HepG2 (cell line): ENCODE measurements around the gene NBEAL2. TPM values are rescaled to one million over a fixed set of nuclear protein-coding genes. Genes with fewer than 3 reads are reported as not detected.

Experiments
- ETV5 ChIP-seq: IDR thresholded peaks from 2 replicates; pipeline ENCODE4 v1.6.1; 2018; ENCODE audit warnings: missing biosample characterization, missing genetic modification reagents, inconsistent platforms, borderline replicate concordance
- PAXIP1 ChIP-seq: sonication (generic); formaldehyde crosslinking; conservative IDR thresholded peaks from 2 replicates; pipeline ENCODE4 v1.4.0; 2020; ENCODE audit warnings: mild to moderate bottlenecking, missing genetic modification reagents, moderate library complexity
- RBM22 ChIP-seq: fragments of 200-400 bp; formaldehyde crosslinking; optimal IDR thresholded peaks from 2 replicates; pipeline ENCODE3; 2017; ENCODE audit warnings: mild to moderate bottlenecking, low read length, moderate library complexity
- RERE ChIP-seq: IDR thresholded peaks from 2 replicates; pipeline ENCODE4 v1.6.1; 2016; ENCODE audit warnings: low read depth, missing genetic modification reagents, missing compliant biosample characterization
- RXRB ChIP-seq: IDR thresholded peaks from 2 replicates; pipeline ENCODE4 v1.6.1; 2016; ENCODE audit warnings: borderline replicate concordance, missing genetic modification reagents, missing compliant biosample characterization
- TCF12 ChIP-seq, 2 experiments: fragments of 450-650 bp in 1 of 2; sonication (generic) in 1 of 2; formaldehyde crosslinking in 1 of 2; IDR thresholded peaks; 2 replicates each; pipeline versions ENCODE4 v1.6.1 to v1.8.0; 2017 to 2022; ENCODE audit warnings: antibody characterized with exemption in 1 of 2, mild to moderate bottlenecking in 1 of 2, missing genetic modification reagents in 1 of 2, moderate library complexity in 1 of 2
- U2AF1 ChIP-seq: fragments of 200-400 bp; formaldehyde crosslinking; optimal IDR thresholded peaks from 2 replicates; pipeline ENCODE3; 2017; ENCODE audit warnings: mild to moderate bottlenecking, low read depth, low read length
- ZHX1 ChIP-seq: sonication (generic); formaldehyde crosslinking; IDR thresholded peaks from 2 replicates; pipeline ENCODE4 v1.8.1; 2022; ENCODE audit warnings: low read depth, mild to moderate bottlenecking, missing genetic modification reagents
- ZNF253 ChIP-seq: sonication (generic); formaldehyde crosslinking; IDR thresholded peaks from 2 replicates; pipeline ENCODE4 v1.8.0; 2022; ENCODE audit warnings: mild to moderate bottlenecking, missing genetic modification reagents, borderline replicate concordance
- ZNF687 ChIP-seq: sonication (generic); formaldehyde crosslinking; IDR thresholded peaks from 2 replicates; pipeline ENCODE4 v1.5.1; 2020; ENCODE audit warnings: mild to moderate bottlenecking, missing genetic modification reagents, moderate library complexity
- ZNF747 ChIP-seq: sonication (generic); formaldehyde crosslinking; IDR thresholded peaks from 2 replicates; pipeline ENCODE4 v1.8.1; 2023; ENCODE audit warnings: missing genetic modification reagents, mild to moderate bottlenecking, borderline replicate concordance
- polyA plus RNA-seq, 8 experiments: library from polyadenylated mRNA; depleted of rRNA in 3 of 8; stranded (reverse) in 7 of 8; unstranded in 1 of 8; fragments of >200 nt; fragmentation: Illumina TruSeq in 4 of 8; extraction: Trizol in 4 of 8; gene quantifications; 2 replicates each; pipeline versions ENCODE4 v1.2.1 to v1.2.3, GENCODE V29; 2011 to 2016; ENCODE audit warnings: low read depth in 4 of 8, missing spikeins in 1 of 8, mixed read lengths in 1 of 8; ENCODE audit not compliant: insufficient read depth in 1 of 8
- total RNA-seq, 5 experiments: library from RNA; depleted of rRNA; stranded (reverse); fragments of >200 nt; fragmentation: Illumina TruSeq; extraction: Trizol; gene quantifications; 2 replicates each; pipeline ENCODE4 v1.2.3, GENCODE V29; 2016; ENCODE audit warnings: low read depth in 1 of 5

NBEAL2 gene
- total and polyA plus RNA-seq, 2 of the 13 experiments (the other 11 are each of a cell fraction or from before 2014, with no cell fraction given): 9.7 to 12.4 TPM

- TF ChIP-seq RERE (no peak), PAXIP1 (CRISPR knock-in tag) (no peak), ZNF747 (CRISPR knock-in tag) (no peak), ZNF253 (CRISPR knock-in tag) (no peak), U2AF1 (no peak), ZNF687 (CRISPR knock-in tag) (peak; percentile 53), RBM22 (no peak), ZHX1 (no peak), RXRB (CRISPR knock-in tag) (peak; percentile 19; the same call in 1 of the 2 replicates), ETV5 (CRISPR knock-in tag) (peak; percentile 59; the same call in 1 of the 2 replicates), TCF12 (IDR thresholded peaks at IDR 0.05) (no peak), TCF12 (CRISPR knock-in tag; IDR thresholded peaks at IDR 0.05) (no peak)
Observed at GRCh38 chr3:46946856-46947545, 32.5 kb upstream of the NBEAL2 start (continued).
